ENCODE results near the gene TTC38.

The TTC38 gene

DNA sequence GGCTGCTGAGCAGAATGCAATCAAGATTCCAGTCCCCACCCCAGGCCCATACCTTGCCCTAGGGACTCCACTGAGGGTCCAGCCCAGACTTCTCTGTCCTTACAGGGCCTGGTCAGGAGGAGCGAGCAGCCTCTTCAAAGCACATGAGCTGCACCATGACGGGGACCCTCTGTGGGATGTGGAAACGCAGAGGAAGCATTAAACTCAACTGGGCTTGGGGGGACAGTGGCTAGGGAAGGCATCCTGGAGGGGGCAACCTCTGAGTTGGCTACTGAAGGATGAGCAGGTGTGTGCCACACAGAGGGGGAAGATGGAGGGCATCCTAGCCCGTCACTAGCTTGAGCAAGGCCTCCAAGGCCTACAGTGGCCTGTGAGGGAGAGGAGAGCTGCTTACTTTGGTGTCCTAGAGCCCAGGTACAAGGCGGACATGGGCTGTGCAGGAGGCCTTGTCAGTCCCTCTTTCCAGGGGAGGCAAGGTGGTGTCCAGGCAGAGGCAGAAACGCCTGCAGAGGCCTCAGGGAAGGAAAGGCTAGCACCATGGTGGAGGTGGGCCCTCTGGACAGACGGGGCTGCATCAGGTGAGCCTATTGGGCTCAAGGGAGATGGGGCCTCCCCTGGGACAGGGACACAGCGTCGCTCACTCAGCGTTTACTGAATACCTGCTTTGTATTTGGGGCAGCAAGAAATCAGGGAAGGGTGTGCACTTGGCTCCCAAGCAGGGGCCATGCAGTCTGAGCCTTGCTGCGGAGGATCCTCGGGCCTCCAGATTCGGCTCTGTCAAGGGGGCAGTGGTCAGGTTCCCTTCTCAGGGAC is 14.3 kb downstream of the TTC38 start:
- TF ChIP-seq, protein P1, sequence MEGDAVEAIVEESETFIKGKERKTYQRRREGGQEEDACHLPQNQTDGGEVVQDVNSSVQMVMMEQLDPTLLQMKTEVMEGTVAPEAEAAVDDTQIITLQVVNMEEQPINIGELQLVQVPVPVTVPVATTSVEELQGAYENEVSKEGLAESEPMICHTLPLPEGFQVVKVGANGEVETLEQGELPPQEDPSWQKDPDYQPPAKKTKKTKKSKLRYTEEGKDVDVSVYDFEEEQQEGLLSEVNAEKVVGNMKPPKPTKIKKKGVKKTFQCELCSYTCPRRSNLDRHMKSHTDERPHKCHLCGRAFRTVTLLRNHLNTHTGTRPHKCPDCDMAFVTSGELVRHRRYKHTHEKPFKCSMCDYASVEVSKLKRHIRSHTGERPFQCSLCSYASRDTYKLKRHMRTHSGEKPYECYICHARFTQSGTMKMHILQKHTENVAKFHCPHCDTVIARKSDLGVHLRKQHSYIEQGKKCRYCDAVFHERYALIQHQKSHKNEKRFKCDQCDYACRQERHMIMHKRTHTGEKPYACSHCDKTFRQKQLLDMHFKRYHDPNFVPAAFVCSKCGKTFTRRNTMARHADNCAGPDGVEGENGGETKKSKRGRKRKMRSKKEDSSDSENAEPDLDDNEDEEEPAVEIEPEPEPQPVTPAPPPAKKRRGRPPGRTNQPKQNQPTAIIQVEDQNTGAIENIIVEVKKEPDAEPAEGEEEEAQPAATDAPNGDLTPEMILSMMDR (IDR thresholded peaks at IDR 0.05; ENCODE audit: insufficient read depth, low read length, poor library complexity, severe bottlenecking): no peak
- peaks cover 33% of the 10 kb centered on the region for H3K36me3 ChIP-seq (ENCODE audit: control insufficient read depth, insufficient read depth, low read length)
- H3K27me3 ChIP-seq (replicated peaks; ENCODE audit: control insufficient read depth, insufficient read depth, low read length): no peaks in the 10 kb centered on the region
- no peak overlapping the region for H3K4me3 ChIP-seq (replicated peaks; ENCODE audit: low read depth, low read length)
- no peak for DNase-seq (ENCODE audit: extremely low read depth, insufficient read length)

DNA sequence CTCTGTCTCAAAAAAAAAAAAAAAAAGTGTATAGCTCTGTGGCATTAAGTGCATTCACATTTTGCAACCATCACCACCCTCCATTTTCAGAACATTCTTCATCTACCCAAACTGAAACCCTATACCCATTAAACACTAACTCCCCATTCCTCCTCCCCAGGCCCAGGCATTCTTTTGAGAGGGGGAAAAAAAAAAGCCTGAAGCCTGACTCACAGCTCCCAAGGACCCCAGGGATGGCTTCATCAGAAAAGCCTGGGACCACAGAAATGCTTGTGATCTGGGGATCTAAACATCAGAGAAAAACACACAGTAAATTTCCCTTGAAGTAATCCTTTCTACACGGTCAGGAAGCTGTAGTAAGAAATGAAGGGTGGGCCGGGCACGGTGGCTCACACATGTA is 18.2 kb downstream of the TTC38 start:
- no peak for DNase-seq (ENCODE audit: extremely low read depth, insufficient read length)
- TF ChIP-seq, protein P1 (IDR thresholded peaks at IDR 0.05; ENCODE audit: insufficient read depth, low read length, poor library complexity, severe bottlenecking): no peak
- H3K36me3 ChIP-seq (ENCODE audit: control insufficient read depth, insufficient read depth, low read length): peaks cover 22% of the 10 kb centered on the region

DNA sequence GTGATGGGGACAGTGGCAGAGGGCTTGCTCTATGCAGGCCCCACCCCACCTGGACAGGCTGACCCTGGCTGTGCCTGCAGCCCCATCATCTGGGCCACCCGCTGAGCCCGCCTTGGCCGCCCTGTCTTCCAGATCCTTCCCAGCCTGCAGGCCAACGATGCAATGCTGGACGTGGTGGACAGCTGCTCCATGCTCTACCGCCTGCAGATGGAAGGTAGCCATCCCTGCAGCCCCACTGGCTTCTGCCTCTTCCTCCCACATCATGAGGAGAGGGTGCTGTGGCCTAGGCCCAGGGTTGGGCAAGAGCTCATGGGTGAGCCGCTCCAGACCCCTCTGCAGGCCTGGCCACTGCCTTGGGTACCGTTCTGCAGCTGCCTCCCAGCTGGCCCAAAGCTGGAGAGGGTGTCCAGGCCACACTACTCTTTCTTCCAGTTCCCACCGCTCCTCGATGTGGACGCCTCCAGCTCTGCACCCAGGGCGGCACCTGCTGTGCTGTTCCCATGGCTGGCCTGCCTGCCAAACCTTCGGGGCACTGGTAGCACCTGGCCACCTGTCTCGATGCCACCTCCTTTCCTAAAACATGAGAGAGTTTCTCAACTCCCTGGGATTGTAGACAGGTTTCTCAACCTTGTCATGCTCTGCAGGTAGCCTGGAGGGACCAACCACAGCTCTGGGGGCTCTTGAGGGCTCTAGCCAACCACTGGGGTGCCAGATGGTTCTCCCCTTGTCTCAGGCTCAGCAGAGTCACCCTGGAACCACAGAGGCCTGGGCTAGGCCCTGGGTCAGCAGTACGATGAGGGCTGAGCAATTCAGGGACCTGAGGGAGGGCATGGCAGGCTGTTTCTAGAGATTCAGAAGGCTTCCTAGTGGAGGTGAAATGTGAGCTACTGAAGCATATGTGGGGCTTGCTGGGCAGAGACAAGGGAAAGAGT is 19.4 kb downstream of the TTC38 start:
- no peak for DNase-seq (ENCODE audit: extremely low read depth, insufficient read length)
- Histone ChIP-seq H3K4me3 (replicated peaks; ENCODE audit: low read depth, low read length) (peak overlapping the region; percentile 91), H3K27me3 (replicated peaks; ENCODE audit: control insufficient read depth, insufficient read depth, low read length) (no peaks in the 10 kb centered on the region), H3K36me3 (ENCODE audit: control insufficient read depth, insufficient read depth, low read length) (peaks cover 20% of the 10 kb centered on the region)
- TF ChIP-seq, protein P1 (IDR thresholded peaks at IDR 0.05; ENCODE audit: insufficient read depth, low read length, poor library complexity, severe bottlenecking): no peak

More for the DNA sequence above, 18.2 kb downstream of the TTC38 start:
- Histone ChIP-seq H3K27me3 (replicated peaks; ENCODE audit: control insufficient read depth, insufficient read depth, low read length) (no peaks in the 10 kb centered on the region), H3K4me3 (replicated peaks; ENCODE audit: low read depth, low read length) (no peak overlapping the region)

DNA sequence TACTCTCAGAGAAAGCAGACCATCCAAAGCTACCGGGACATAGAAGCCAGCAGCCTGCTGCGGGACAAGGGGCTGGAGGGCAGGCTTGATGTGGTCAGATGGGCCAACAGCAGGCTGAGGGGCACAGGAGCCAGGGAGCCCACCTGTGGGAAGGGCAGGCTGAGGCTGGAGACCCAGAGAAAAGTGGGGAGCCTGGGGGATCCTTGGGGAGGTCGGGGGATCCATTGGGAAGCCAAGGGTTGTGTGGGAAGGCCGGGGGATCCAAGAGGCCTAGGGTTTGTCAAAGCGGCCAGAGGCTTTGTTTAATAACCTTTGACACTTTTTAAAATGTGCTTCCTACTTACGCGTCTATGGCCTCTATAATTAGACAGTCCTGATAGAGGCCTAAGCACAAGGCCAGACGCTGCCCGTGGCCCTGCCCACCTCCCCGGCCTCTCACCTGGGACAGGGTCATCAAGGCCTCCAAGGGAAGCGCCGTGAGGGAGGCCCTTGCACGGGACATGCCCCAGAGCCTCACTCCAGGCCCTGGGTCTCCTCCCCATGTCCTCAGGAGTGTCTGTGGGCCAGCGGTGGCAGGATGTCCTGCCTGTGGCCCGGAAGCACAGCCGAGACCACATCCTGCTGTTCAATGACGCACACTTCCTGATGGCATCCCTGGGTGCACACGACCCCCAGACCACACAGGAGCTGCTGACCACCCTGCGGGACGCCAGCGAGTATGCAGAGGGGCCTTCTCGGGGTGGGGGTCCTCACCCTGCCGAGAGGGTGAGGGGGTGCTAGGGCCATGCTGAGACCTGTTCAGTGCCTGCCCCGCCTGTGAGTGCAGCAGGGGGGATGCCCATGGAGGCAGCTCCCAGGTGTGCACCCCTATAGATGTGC is 20.3 kb downstream of the TTC38 start:
- DNase-seq (ENCODE audit: extremely low read depth, insufficient read length): peak; percentile 80
- TF ChIP-seq, protein P1 (IDR thresholded peaks at IDR 0.05; ENCODE audit: insufficient read depth, low read length, poor library complexity, severe bottlenecking): no peak
- Histone ChIP-seq H3K36me3 (ENCODE audit: control insufficient read depth, insufficient read depth, low read length) (peaks cover 21% of the 10 kb centered on the region), H3K4me3 (replicated peaks; ENCODE audit: low read depth, low read length) (peak overlapping the region; percentile 91), H3K27me3 (replicated peaks; ENCODE audit: control insufficient read depth, insufficient read depth, low read length) (no peaks in the 10 kb centered on the region)

DNA sequence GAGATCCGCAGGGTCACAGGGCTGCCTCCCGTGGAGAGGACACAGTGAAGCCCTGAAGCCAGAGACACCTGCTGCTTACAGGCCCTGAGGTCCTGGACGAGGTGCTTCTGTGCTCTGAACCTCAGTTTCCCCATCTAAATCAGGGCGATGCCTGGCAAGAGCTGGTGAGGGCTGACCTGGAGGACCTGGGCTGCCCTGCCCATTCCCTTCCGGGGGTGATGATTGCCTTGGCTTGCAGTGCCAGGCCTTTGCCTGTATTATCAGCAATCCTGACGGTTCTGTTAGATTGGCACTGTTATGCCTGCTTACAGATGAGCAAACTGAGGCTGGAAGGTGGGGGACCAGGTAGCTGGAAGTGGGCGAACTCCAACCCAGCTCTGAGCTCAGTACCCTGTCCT is 21.0 kb downstream of the TTC38 start:
- Histone ChIP-seq H3K27me3 (replicated peaks; ENCODE audit: control insufficient read depth, insufficient read depth, low read length) (no peaks in the 10 kb centered on the region), H3K36me3 (ENCODE audit: control insufficient read depth, insufficient read depth, low read length) (peaks cover 21% of the 10 kb centered on the region), H3K4me3 (replicated peaks; ENCODE audit: low read depth, low read length) (peak overlapping the region; percentile 91)
- DNase-seq (ENCODE audit: extremely low read depth, insufficient read length): no peak
- TF ChIP-seq, protein P1 (IDR thresholded peaks at IDR 0.05; ENCODE audit: insufficient read depth, low read length, poor library complexity, severe bottlenecking): no peak

Measured in GM06990 (cell line).